ENCODE results near the gene SSTR5. TPM values are rescaled to one million over a fixed set of nuclear protein-coding genes. Genes with fewer than 3 reads are reported as not detected.
"Not testable (repeated sequence)": the region's sequence is repeated elsewhere in the genome, so short reads cannot be mapped to it uniquely, and the experiment has no call there.

The SSTR5 gene
- total RNA-seq = 10 to 100 TPM in 1 of 9 donors, 1 to 10 TPM in 6, under 1 TPM in 1, not detected in 1; 0.79 to 14.4 (median 3.0) TPM
- under 1 TPM in 2 of 3 donors, not detected in 1; 0.17 to 0.24 TPM for polyA plus RNA-seq
- long read RNA-seq, donor 1 = 0 reads
- long read RNA-seq, donor 2 = 0 reads
- long read RNA-seq, donor 3 = 0 reads
- long read RNA-seq, donor 4, partial matches to known transcripts = 0 of 3 reads
- long read RNA-seq, donor 4, other reads (novel, unspliced or antisense) = 1 of 3 reads
- long read RNA-seq, donor 5, transcript SSTR5-201 (1 exons, 1,362 nt) = major isoform, 24 of 29 reads
- long read RNA-seq, donor 5, partial matches to known transcripts = 0 of 29 reads
- long read RNA-seq, donor 5, other reads (novel, unspliced or antisense) = 5 of 29 reads
- long read RNA-seq, donor 6, partial matches to known transcripts = 0 of 3 reads
- long read RNA-seq, donor 6, other reads (novel, unspliced or antisense) = 1 of 3 reads
- long read RNA-seq, donor 7 = 0 reads
- long read RNA-seq, donor 8 = 0 reads
- long read RNA-seq, donor 9 = 0 reads
- long read RNA-seq, donor 10 = 0 reads

DNA sequence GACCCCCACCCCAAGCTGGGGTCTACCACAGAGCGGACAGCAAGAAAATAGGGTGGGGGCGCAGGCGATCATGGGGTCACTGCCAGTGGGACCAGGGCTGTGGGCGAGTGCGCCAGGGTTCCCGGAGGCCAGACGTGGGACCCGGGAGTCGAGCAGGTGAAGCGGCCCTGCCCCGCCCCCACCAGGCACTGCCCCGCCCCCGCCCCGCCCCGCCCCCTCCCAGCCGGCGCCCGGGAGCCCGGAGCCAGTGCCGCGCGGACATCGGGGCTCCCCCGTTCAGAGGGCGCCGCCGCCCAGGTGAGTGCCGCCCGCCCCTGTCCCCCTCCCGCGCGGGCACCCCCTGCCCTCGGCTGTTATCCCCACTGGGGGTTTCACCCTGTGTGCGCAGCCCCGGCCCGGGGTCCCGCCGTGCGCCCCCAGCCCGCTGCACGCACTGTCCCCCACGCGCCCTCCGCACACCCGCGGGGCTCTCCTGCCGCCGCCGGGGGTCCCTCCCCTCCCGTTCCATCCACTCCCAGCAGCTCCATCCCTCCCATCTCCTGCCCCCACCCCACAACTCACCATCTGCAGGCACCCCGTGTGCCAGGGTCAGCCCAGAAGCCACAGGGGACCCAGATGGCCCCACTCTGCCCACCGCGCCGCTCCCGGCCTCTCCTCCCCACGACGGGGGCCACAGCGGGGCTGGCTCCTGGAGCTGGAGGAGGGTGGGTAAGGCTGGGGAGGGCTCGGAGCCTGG lies at the start of gene SSTR5:
TSS of gene SSTR5 (plus strand) at position 222 of the 736 bp plus-strand sequence. CDS start 6,122 bp downstream, outside the sequence.
- no peak for TF ChIP-seq POLR2A (IDR thresholded peaks at IDR 0.05)
- TF ChIP-seq, protein P1, sequence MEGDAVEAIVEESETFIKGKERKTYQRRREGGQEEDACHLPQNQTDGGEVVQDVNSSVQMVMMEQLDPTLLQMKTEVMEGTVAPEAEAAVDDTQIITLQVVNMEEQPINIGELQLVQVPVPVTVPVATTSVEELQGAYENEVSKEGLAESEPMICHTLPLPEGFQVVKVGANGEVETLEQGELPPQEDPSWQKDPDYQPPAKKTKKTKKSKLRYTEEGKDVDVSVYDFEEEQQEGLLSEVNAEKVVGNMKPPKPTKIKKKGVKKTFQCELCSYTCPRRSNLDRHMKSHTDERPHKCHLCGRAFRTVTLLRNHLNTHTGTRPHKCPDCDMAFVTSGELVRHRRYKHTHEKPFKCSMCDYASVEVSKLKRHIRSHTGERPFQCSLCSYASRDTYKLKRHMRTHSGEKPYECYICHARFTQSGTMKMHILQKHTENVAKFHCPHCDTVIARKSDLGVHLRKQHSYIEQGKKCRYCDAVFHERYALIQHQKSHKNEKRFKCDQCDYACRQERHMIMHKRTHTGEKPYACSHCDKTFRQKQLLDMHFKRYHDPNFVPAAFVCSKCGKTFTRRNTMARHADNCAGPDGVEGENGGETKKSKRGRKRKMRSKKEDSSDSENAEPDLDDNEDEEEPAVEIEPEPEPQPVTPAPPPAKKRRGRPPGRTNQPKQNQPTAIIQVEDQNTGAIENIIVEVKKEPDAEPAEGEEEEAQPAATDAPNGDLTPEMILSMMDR (IDR thresholded peaks at IDR 0.05) = no peak
- H3K4me3 ChIP-seq = peak within 1 kb of the TSS in 1 of 4 donors; percentile 19
- H3K9me3 ChIP-seq (replicated peaks in 1 of 3) = no peaks in the 10 kb centered on the region
- peaks cover 26% of the 10 kb centered on the region for H3K27me3 ChIP-seq
- no peak within 1 kb of the TSS for H3K27ac ChIP-seq
- intact Hi-C loops (cut with DNase I) = no loop called here
- WGBS, 4 donors = 6 to 13% (median 8%) methylated on average over 22 to 59 of the region's 59 CpGs; no CpG with 5 or more reads in 1 of the 4 donors
- peaks cover 0 to 8% of the 10 kb centered on the region in 2 donors for H3K4me1 ChIP-seq (replicated peaks in 1 of 2)
- no peak for DNase-seq
- no peaks in the 10 kb centered on the region for H3K36me3 ChIP-seq (replicated peaks in 1 of 2)

DNA sequence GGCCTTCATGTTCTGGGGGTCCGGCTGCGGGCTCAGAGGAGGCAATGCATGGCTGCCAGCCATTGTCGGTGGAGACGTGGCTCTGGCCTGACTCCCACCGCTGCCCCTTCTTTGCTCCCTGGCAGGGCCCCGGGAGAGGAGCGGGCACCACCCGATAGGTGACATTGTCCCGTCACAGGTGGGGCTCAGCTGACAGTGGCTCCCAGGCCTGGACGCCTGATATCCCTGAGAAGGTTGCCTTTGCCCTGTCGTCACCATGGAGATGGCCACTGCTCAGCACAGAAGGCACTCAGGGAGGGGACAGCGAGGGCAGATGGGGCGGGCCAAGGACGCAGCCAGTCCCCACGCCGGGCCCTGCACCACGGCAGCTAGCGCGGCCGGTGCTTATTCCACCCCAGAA lies 48.4 kb upstream of the SSTR5 start:
- intact Hi-C loops (cut with DNase I) = no loop called here
- Histone ChIP-seq H3K27ac (no peak overlapping the region), H3K27me3 (peaks cover 12% of the 10 kb centered on the region), H3K4me3 (no peak overlapping the region), H3K4me1 (replicated peaks in 1 of 2) (no peaks in the 10 kb centered on the region), H3K9me3 (replicated peaks in 1 of 3) (no peaks in the 10 kb centered on the region), H3K36me3 (replicated peaks in 1 of 2) (no peaks in the 10 kb centered on the region)
- TF ChIP-seq POLR2A (IDR thresholded peaks at IDR 0.05) = no peak
- TF ChIP-seq, protein P1 (IDR thresholded peaks at IDR 0.05) = no peak
- 75 to 88% (median 84%) methylated on average over 2 to 20 of the region's 20 CpGs for WGBS, 4 donors
- no peak for DNase-seq

DNA sequence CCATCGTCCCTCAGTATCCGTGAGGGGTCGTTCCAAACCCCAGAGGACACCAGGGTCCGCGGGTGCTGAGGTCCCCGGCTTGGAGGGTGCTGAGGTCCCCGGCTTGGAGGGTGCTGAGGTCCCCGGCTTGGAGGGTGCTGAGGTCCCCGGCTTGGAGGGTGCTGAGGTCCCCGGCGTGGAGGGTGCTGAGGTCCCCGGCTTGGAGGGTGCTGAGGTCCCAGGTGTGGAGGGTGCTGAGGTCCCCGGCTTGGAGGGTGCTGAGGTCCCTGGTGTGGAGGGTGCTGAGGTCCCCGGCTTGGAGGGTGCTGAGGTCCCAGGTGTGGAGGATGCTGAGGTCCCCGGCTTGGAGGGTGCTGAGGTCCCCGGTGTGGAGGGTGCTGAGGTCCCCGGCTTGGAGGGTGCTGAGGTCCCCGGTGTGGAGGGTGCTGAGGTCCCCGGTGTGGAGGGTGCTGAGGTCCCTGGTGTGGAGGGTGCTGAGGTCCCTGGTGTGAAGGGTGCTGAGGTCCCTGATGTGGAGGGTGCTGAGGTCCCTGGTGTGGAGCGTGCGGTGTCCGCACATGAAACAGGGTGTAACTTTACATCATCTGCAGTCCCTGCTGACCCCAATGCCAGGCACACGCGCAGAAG lies 47.3 kb upstream of the SSTR5 start:
- H3K27ac ChIP-seq; H3K4me1 ChIP-seq (replicated peaks in 1 of 2); intact Hi-C loops (cut with DNase I); H3K4me3 ChIP-seq; H3K36me3 ChIP-seq (replicated peaks in 1 of 2); H3K9me3 ChIP-seq (replicated peaks in 1 of 3): not testable (repeated sequence)
- H3K27me3 ChIP-seq = peaks cover 12% of the 10 kb centered on the region
- WGBS, 4 donors = 57 to 72% (median 65%) methylated on average over 19 to 24 of the region's 24 CpGs
- DNase-seq = peak in 2 of 7 donors; percentile 15 to 39

DNA sequence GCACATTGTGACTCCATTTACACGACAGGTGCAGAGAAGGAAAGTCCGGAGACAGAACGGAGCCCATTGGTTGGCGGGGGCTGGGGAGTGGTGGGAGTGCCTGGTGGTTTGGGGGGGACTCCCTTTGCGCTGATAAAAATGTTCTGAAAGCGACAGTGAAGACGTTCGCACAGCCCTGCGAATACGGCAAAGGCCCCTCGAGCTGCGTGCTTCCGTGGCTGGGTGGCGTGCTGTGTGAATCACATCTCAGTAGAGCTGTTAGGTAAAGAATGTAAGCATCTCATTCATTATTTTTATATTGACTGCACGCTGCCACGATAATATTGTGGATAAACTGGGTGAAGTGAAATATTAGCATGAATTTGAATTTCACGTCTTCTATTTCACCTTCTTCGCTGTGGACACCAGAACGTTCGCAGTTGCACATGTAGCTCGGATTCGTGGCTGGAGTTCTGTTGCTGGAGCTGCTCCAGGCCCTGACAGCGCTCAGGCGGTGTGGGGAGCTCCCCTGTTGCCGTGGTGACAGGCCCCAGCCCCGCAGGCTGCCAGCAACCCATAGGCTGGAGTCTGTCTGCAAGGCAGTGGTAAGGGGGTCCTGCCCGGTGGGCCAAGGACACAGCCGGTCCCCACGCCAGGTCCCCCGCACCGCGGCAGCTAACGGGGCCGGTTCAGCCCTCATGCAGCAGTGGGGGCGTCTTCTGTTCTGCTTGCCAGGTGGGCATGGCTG lies 46.3 kb upstream of the SSTR5 start:
- TF ChIP-seq POLR2A (IDR thresholded peaks at IDR 0.05) = no peak
- TF ChIP-seq, protein P1 (IDR thresholded peaks at IDR 0.05) = no peak
- H3K27me3 ChIP-seq = peaks cover 9% of the 10 kb centered on the region
- WGBS, 4 donors = 69 to 86% (median 81%) methylated on average over 24 to 35 of the region's 35 CpGs

More for the DNA sequence above, 46.3 kb upstream of the SSTR5 start:
- intact Hi-C loops (cut with DNase I) = no loop called here
- Histone ChIP-seq H3K4me1 (replicated peaks in 1 of 2) (no peaks in the 10 kb centered on the region), H3K4me3 (no peak overlapping the region), H3K36me3 (replicated peaks in 1 of 2) (no peaks in the 10 kb centered on the region), H3K27ac (no peak overlapping the region), H3K9me3 (replicated peaks in 1 of 3) (no peaks in the 10 kb centered on the region)
- no peak for DNase-seq
